Osteocyte (in vitro differentiated cells): ENCODE data around the gene THRB. TPM values are rescaled to one million over a fixed set of nuclear protein-coding genes. Genes with fewer than 3 reads are reported as not detected.

Experiments used
- DNase-seq: peaks from one replicate; pipeline ENCODE4 v3.0.0; 2021; ENCODE audit warnings: mixed read lengths; ENCODE audit not compliant: unreplicated experiment; ENCODE audit errors: extremely low spot score
- H3K27ac Mint-ChIP-seq: one replicate; pipeline ENCODE4 v1.8.0; 2021; ENCODE audit warnings: mild to moderate bottlenecking, mixed read lengths; ENCODE audit not compliant: unreplicated experiment
- H3K27me3 Mint-ChIP-seq: one replicate; pipeline ENCODE4 v1.8.0; 2021; ENCODE audit warnings: mixed read lengths; ENCODE audit not compliant: unreplicated experiment
- H3K36me3 Mint-ChIP-seq: one replicate; pipeline ENCODE4 v1.8.0; 2021; ENCODE audit warnings: mixed read lengths; ENCODE audit not compliant: unreplicated experiment
- H3K4me1 Mint-ChIP-seq: one replicate; pipeline ENCODE4 v1.8.0; 2021; ENCODE audit warnings: mixed read lengths; ENCODE audit not compliant: unreplicated experiment
- H3K4me3 Mint-ChIP-seq: one replicate; pipeline ENCODE4 v1.8.0; 2021; ENCODE audit warnings: mild to moderate bottlenecking, moderate library complexity, mixed read lengths; ENCODE audit not compliant: unreplicated experiment
- H3K9me3 Mint-ChIP-seq: one replicate; pipeline ENCODE4 v1.8.0; 2021; ENCODE audit warnings: mixed read lengths; ENCODE audit not compliant: unreplicated experiment
- total RNA-seq: library from RNA; stranded (reverse); gene quantifications from 2 replicates; pipeline ENCODE4 v1.2.1, GENCODE V29; 2021
- TF ChIP-seq, protein P1 (sequence below): fragments of 200-600 bp; sonication (generic); IDR thresholded peaks from 2 replicates; pipeline ENCODE4 v1.5.0; 2021; ENCODE audit warnings: antibody characterized with exemption, mild to moderate bottlenecking, moderate library complexity

THRB gene
- total RNA-seq, 1 donor from 2014 or later: 4.6 TPM

DNA sequence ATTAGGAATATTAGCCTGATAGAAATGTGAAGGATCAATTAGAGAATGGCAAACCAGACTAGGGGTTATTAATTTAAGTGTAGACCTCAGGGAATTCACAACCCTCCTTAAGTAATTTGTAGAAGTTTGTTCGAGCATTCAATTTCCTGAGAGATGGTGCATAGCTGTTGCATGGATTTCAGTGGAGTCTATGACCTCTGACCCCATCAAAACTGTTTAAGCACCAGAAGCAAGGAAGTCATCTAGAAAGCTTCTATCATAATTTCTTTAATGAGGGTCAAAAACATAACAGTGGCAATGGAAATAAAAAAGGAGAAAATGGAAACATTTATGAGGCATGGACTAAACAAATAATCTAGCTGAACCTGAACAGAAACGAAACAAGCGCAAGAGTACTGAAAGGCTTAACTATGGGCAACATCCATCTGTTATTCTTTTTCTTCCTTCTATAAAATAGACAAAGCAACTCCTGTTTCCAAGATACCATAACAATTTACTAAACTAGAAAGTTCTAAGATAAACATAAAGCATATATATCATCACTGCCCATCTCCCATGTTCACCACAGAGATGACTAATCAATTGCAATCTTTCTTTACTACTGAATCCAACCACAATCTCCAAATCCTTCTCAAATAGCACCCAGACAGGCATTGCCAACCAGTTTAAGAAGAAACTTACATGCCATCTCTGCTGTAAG, 151.4 kb downstream of the THRB start:
- TF ChIP-seq, protein P1, sequence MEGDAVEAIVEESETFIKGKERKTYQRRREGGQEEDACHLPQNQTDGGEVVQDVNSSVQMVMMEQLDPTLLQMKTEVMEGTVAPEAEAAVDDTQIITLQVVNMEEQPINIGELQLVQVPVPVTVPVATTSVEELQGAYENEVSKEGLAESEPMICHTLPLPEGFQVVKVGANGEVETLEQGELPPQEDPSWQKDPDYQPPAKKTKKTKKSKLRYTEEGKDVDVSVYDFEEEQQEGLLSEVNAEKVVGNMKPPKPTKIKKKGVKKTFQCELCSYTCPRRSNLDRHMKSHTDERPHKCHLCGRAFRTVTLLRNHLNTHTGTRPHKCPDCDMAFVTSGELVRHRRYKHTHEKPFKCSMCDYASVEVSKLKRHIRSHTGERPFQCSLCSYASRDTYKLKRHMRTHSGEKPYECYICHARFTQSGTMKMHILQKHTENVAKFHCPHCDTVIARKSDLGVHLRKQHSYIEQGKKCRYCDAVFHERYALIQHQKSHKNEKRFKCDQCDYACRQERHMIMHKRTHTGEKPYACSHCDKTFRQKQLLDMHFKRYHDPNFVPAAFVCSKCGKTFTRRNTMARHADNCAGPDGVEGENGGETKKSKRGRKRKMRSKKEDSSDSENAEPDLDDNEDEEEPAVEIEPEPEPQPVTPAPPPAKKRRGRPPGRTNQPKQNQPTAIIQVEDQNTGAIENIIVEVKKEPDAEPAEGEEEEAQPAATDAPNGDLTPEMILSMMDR: no peak
- H3K4me1 Mint-ChIP-seq: peaks cover 19% of the 10 kb centered on the region
- H3K27me3 Mint-ChIP-seq: no peaks in the 10 kb centered on the region
- no peaks in the 10 kb centered on the region for H3K9me3 Mint-ChIP-seq
- DNase-seq: no peak
- H3K27ac Mint-ChIP-seq: no peak overlapping the region
- H3K36me3 Mint-ChIP-seq: no peaks in the 10 kb centered on the region
- no peak overlapping the region for H3K4me3 Mint-ChIP-seq

DNA sequence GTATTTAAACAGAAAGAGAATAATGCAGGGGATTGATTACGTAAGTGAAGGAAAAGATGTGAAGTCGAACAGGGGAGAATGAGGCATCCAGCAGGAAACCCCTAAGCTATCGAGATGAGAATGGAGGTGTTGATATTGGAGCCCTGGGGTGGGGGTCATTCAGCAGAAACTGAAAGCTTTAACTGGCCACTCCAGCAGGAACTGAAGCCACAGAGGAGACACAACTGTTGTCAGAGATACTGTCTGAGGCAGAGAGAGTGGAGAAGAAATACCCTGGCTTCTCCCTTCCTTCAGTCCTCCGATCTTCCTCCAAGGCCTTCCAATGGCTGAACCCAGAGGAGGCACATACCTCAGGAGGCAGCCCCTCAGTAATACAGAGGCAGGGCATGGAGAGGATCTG, 152.4 kb downstream of the THRB start:
- H3K27me3 Mint-ChIP-seq: no peaks in the 10 kb centered on the region
- no peaks in the 10 kb centered on the region for H3K36me3 Mint-ChIP-seq
- no peak overlapping the region for H3K27ac Mint-ChIP-seq
- peaks cover 19% of the 10 kb centered on the region for H3K4me1 Mint-ChIP-seq
- no peak overlapping the region for H3K4me3 Mint-ChIP-seq
- TF ChIP-seq, protein P1: no peak
- H3K9me3 Mint-ChIP-seq: no peaks in the 10 kb centered on the region
- DNase-seq: no peak

DNA sequence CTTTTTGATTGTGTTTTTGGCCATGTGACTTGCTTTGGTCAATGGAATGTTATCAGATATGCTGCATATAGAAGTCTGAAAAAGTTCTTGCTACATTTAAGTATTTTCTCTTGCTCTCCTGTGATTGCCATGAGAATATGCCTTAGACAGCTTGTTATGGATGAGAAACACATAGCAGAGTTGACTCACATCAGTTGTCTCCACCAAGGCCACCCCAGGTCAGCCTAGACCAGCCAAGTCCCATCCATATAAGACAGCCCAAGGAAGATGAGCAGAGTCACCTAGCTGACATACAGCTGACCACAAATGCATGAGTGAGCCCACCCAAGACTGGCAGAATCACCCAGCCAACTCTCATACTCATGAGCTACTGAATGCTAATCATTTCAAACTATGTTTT, 153.0 kb downstream of the THRB start:
- H3K4me1 Mint-ChIP-seq: peaks cover 19% of the 10 kb centered on the region
- H3K4me3 Mint-ChIP-seq: no peak overlapping the region

DNA sequence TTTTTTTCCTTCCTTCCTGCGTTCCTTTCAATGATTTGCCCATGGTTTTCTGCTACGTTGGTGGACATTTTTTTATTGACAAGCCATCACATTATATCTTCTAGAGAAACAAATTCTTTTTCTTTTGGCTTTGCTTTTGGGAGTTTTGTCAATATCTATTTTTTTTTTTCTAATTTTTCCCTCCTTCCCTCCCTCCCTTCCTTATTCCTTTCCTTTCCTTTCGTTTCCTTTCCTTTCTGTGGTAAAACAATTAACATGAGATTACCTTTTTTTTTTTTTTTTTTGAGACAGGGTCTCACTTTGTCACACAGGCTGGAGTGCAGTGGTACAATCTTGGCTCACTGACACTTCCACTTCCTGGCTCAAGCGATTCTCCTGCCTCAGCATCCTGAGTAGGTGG, 153.7 kb downstream of the THRB start:
- TF ChIP-seq, protein P1: no peak
- no peaks in the 10 kb centered on the region for H3K9me3 Mint-ChIP-seq
- no peak overlapping the region for H3K4me3 Mint-ChIP-seq
- H3K27me3 Mint-ChIP-seq: no peaks in the 10 kb centered on the region
- no peak overlapping the region for H3K27ac Mint-ChIP-seq
- H3K36me3 Mint-ChIP-seq: no peaks in the 10 kb centered on the region
- DNase-seq: no peak
- H3K4me1 Mint-ChIP-seq: peaks cover 19% of the 10 kb centered on the region

More for the DNA sequence above, 153.0 kb downstream of the THRB start:
- H3K36me3 Mint-ChIP-seq: no peaks in the 10 kb centered on the region
- H3K27me3 Mint-ChIP-seq: no peaks in the 10 kb centered on the region
- TF ChIP-seq, protein P1: no peak
- no peak overlapping the region for H3K27ac Mint-ChIP-seq
- no peak for DNase-seq
- H3K9me3 Mint-ChIP-seq: no peaks in the 10 kb centered on the region

DNA sequence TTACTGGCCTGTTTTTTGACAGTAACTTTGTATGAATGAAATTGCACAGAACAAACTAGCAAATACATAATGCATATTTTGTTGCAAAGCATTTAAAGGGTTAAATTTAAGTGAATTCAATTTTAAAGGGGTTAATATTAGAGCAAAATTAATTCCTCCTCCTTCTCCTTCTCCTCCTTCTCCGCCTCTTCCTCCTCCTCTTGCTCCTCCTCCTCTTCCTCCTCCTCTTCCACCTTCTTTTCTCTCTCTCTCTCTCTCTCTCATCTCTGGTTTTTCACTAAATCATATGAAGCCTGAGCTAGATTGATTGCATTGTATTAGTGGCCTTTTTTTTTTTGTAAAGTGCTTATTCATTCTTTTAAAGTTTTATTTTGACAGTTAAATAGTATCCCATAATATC, 154.5 kb downstream of the THRB start:
- H3K4me3 Mint-ChIP-seq: no peak overlapping the region
- TF ChIP-seq, protein P1: no peak
- DNase-seq: no peak
- no peak overlapping the region for H3K27ac Mint-ChIP-seq
- H3K9me3 Mint-ChIP-seq: no peaks in the 10 kb centered on the region
- H3K27me3 Mint-ChIP-seq: no peaks in the 10 kb centered on the region
- H3K36me3 Mint-ChIP-seq: no peaks in the 10 kb centered on the region
- peaks cover 19% of the 10 kb centered on the region for H3K4me1 Mint-ChIP-seq
